Stimulated activated CD8-positive, alpha-beta memory T cell treated with anti-CD3 and anti-CD28 coated beads, Interleukin-4, amount 100 ng/mL, for 24 hours (primary cell): ENCODE results near the gene LDLR.

ENCODE experiments used
- DNase-seq: peaks from one replicate; pipeline ENCODE4 v3.0.0-alpha.2; 2020; ENCODE audit warnings: low read depth

LDLR gene

DNA sequence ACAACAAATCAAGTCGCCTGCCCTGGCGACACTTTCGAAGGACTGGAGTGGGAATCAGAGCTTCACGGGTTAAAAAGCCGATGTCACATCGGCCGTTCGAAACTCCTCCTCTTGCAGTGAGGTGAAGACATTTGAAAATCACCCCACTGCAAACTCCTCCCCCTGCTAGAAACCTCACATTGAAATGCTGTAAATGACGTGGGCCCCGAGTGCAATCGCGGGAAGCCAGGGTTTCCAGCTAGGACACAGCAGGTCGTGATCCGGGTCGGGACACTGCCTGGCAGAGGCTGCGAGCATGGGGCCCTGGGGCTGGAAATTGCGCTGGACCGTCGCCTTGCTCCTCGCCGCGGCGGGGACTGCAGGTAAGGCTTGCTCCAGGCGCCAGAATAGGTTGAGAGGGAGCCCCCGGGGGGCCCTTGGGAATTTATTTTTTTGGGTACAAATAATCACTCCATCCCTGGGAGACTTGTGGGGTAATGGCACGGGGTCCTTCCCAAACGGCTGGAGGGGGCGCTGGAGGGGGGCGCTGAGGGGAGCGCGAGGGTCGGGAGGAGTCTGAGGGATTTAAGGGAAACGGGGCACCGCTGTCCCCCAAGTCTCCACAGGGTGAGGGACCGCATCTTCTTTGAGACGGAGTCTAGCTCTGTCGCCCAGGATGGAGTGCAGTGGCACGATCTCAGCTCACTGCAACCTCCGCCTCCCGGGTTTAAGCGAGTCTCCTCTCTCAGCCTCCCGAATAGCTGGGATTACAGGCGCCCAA lies at the start of gene LDLR:
Gene LDLR (plus strand): TSS at position 210 of the 760 bp plus-strand sequence. CDS start 86 bp downstream, at position 296.
- peak; percentile 56 for DNase-seq

GRCh38 chr19:11041194-11041593 lies 48.1 kb upstream of the LDLR start:
- no peak for DNase-seq

DNA sequence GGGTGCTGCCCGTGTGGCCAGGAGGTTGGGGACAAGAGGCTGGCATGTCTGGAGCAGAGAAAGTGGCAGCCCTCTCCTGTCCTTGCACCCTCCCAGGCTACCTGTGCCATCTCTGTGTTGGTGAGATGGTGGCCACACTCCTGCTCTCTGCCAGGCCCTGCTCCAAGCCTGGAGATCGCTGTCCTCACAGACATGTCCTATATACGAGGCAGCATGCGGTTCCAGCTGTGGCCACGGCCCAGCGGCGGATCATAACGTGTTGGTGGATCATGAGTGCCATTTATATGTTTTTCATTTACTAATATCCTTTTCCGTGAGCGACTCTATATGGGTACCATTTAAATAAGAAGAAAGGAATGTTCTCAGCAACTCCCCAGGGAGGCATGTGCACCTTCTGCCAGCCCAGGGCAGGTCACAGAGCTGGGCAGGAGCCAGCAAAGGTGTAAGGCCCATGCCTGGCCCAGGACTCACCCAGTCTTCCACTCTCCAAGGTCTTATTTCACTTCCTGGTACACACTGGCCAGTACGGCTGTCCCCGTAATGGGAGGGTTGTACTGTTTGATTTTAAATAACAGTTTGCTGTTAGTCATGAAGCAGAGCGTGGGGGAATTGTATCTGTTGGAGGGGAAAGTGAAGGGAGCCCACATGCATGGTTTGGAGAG lies 47.2 kb upstream of the LDLR start:
- DNase-seq = no peak

DNA sequence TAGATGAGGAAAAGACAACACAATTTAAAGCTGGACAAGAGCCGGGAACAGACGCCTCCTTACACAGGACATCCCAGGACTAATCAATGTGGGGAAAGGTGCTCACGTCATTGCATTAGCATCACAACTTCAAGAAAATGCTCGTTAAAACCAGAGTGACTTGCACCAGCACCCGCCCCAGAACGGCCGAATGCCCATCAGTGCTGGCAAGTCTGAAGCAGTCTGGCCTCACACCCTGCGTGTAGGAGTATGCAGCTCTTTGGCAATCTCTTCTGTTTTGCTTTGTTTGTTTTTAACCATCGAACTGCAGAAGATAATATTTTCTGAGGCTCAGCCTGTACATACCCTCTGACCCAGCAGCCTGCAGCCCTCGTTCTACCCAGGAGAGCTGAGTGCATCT lies 44.8 kb upstream of the LDLR start:
- no peak for DNase-seq

GRCh38 chr19:11045536-11045935 lies 43.7 kb upstream of the LDLR start:
- no peak for DNase-seq

- no peak for DNase-seq
Measured at GRCh38 chr19:11046605-11047354, 42.5 kb upstream of the LDLR start.

- DNase-seq = no peak
Measured at GRCh38 chr19:11047866-11048265, 41.4 kb upstream of the LDLR start.

GRCh38 chr19:11050323-11051114 lies 38.7 kb upstream of the LDLR start:
- no peak for DNase-seq

DNA sequence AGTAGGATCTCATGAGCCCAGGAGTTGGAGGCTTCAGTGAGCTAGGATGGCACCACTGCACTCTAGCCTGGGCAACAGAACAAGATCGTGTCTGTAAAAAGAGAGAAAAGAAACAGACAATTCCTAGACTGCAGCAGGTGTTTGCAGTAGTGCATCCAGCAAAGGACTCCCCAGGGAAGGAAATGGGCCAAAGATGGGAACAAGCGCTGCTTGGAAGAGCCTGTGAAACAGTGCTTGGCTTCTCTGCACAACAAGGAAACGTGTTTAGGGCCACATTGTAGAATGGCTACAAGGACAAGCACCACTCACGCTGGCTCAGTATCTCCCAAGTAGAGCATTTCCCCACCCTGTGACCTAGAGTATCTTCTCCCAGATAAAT lies 35.5 kb upstream of the LDLR start:
- DNase-seq = no peak

DNA sequence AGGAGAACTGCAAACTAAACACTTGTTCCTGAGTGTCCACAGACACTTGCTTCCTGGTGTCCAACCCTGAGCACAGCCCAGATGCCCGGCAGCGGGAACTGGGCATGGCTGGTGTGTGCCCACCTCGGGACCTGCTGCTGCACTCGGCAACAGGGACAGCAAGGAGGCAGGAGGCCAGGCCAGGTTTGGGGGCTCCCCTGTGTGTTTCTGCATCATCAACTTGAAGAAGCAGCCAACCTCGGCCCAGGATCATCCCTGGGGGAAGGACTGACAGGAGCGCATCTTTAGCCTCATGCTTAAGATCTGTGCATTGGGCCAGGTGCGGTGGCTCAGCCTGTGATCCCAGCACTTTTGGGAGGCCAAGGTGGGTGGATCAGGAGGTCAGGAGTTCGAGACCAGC lies 35.1 kb upstream of the LDLR start:
- no peak for DNase-seq

GRCh38 chr19:11054628-11055027 lies 34.6 kb upstream of the LDLR start:
- DNase-seq = no peak

- no peak for DNase-seq
Measured at GRCh38 chr19:11058246-11059030, 30.8 kb upstream of the LDLR start.

DNA sequence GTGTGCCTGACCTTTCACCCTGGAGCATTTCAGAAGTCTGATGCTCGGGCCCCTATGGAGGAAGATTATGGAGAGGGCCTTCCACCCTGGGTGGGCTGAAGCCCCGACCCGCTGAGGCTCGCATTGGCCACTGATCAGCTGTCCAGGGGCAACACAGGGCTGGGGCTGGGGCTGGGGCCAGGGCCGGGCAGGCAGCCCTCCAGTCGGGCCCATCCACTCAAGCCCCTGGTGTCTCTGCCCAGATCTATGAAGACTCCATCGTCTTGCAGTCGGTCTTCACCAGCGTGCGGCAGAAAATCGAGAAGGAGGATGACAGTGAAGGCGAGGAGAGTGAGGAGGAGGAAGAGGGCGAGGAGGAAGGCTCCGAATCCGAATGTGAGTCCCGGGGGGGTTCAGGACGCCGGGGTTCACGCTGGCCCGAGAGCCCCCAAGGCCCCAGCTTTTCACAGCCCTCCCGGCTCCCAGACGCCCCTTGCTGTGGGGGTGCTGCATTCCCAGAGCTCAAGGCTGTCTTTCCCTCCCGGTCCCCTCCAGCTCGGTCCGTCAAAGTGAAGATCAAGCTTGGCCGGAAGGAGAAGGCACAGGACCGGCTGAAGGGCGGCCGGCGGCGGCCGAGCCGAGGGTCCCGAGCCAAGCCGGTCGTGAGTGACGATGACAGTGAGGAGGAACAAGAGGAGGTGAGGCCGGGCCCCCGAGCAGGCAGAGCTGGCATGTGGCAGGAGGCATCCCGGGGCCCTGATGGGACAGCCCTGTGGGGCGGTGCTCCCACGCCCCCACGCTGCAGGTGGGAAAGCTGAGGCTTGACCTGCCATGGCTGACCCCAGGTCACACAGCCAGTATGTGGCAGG lies 29.5 kb upstream of the LDLR start:
- no peak for DNase-seq

DNA sequence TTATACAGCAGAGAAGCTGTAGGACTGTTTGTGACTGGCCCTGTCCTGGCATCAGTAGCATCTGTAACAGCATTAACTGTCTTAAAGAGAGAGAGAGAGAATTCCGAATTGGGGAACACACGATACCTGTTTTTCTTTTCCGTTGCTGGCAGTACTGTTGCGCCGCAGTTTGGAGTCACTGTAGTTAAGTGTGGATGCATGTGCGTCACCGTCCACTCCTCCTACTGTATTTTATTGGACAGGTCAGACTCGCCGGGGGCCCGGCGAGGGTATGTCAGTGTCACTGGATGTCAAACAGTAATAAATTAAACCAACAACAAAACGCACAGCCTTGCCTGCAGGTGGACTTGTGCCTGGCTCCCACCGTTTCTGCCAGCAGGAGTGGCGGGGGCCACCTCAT lies 27.3 kb upstream of the LDLR start:
- no peak for DNase-seq

- no peak for DNase-seq
Measured at GRCh38 chr19:11063434-11063833, 25.8 kb upstream of the LDLR start.

DNA sequence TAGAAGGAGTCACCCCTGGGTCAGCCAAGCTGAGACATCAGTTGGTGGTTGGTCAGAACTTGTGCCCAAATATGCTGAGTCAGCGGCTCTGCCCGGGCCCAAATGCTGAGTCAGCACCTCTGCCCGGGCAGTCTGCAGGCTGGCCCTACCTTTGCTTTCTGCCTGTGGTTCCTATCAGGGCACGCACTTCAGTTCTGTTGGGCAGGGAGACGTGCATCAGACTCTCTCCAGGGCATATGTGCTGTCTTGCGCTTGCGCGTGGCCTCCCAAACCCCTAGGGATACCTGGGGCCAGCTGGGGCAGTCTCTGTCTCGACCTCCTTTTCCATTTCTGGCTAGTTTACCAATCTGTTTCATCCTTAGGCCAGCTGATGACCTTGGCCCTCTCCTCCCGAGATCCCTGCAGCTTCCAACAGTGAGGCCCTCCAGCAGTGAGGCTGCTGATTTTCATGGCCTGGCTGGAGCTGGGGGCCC lies 24.4 kb upstream of the LDLR start:
- DNase-seq = no peak

DNA sequence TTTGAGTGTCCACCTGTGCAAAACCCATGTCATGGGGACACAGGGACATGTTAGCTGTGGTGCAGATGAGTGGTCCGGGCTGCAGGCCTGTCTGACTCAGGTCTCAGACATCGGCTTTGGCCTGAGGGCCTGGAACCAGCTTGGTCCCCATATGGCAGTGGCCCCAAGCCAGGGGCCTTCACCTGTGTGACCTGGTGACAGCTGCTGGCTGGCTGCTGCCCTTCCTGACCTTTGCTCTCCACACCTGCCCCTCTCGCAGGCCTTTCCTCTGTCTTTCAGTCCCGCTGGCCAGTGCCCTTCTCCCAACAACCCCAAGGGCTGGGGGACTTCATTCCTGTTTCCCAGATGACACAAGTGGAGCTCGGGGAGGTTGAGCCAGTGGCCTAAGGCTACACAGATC lies 22.9 kb upstream of the LDLR start:
- DNase-seq = no peak

DNA sequence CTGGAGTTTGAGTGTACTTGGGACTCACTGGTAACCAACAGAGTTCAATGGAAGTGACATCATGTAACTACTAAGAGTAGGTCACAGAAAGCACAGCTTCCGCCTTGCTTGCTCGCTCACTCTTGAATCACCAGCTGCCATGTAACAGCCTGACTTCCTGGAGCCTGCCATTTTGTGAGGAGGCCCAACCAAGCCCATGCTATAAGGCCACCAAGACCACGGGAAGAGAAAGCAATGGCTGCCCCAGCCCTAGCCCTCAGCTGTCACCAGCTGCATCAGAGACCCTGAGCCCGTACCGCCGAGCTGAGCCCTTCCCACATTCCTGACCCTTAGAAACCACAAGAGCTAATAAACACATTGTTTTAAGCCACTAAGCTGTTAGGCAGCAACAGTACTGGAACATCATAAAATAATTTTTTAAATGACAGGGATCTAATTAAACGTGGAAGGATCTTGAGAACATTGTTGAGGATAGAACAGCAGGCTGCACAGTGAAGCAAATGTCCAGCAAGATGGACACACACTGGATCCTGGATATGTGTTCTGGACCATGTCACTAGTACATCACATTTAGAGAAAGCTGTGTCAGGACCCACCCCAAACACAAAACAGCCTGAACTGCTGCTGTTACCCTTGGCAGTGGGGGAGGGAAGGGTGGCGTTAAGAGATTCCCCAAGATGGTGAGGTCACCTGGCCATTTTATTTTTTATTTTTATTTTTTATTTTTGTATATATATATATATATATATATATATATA lies 21.7 kb upstream of the LDLR start:
- DNase-seq = no peak

DNA sequence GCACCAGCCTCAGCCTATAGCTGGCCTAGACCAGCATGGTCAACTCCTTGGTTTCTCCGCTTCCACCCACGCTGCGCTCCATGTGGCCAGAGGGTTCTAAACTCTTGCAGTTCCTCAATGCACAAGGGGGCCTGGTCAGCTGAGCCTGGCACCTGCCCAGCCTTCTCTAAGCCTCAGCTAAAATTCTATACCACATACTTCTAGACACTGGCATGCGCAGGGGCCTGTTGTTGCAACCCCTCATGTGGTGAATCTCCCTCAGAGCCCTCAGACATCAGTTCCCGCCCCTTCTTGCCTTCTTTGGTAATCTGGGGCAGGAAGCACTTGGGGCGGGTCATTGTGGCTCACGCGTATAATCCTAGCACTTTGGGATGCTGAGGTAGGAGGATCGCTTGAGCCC lies 19.7 kb upstream of the LDLR start:
- DNase-seq = no peak

DNA sequence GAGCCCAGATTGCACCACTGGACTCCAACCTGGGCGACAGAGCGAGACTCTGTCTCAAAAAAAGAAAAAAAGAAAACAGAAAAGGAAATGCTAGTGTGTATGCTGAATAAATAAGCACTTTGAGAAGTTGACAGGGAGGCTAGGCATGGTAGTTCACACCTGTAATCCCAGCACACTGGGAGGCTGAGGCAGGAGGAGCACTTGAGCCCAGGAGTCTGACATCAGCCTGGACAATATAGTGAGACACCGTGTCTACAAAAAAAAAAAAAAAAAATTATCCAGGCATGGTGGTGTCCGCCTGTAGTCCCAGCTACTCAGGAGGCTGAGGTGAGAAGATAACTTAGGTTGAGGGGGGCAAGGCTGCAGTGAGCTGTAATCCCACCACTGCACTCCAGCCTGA lies 19.1 kb upstream of the LDLR start:
- no peak for DNase-seq
